Measurements from ENCODE around the gene ASB16.

The ASB16 gene

DNA sequence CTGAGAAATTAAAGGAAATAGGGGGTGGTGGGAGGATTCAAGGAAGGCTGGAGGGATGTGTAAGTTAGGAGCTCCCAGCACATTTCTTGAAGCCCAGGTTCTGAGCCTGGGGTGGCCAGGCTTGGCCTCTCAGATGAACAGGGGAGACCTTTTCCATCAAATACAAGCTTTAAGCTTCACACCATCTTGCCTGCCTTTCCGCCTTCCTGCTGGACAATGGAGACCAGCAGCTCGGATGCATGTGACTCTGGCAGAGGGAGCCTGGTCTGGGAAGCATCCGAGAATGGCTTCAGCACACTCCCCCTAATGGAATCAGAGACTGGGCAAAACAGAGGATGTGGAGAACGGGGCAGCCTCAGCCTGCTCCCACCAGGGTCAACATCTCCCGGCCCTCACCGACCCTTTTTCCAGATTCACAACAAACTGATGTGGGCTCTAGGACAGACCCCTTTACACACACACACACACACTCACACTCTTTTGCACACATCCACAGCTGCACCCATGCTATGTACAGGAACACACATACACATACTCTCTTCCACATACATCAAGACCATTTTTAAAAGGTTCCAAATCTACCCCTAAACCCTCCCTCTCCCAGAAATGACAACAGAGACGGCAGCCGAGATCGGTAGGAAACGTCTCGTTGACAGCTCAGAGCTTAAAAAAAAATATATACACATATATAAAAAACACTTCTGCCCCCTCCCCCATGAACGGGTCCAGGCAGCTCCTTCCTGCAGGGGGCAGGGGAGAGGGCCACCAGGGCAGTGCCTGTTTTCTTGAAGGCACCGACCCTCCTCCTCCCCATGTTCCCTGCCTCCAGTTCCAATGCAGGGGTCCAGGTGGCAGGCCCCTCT, 35.7 kb downstream of the ASB16 start:
- in situ Hi-C loops (cut with MboI; ENCODE audit: low sequenced_read_pairs) = loop anchor here (25.0 kb wide), 1 partner anchor 306 kb away; the partner anchor contains the start of gene GPATCH8

DNA sequence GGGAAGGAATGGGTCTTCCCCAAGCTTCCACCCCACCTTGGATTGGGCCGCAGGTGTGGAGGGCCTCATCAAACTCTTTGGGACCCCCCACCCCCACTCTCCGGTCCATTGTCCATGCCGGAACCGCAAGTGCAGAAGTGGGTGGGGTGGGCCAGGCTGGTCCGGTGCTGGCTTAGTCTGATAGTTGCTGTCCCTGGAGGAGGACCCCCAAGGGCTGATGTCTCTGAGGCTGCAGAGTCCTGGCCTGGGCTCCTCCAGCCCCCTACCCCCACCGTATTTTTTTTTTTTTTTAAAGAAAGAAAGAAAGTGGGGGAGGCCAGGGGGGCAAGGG, 36.3 kb downstream of the ASB16 start:
- in situ Hi-C loops (cut with MboI; ENCODE audit: low sequenced_read_pairs) = loop anchor here (25.0 kb wide), 1 partner anchor 306 kb away; the partner anchor contains the start of gene GPATCH8

DNA sequence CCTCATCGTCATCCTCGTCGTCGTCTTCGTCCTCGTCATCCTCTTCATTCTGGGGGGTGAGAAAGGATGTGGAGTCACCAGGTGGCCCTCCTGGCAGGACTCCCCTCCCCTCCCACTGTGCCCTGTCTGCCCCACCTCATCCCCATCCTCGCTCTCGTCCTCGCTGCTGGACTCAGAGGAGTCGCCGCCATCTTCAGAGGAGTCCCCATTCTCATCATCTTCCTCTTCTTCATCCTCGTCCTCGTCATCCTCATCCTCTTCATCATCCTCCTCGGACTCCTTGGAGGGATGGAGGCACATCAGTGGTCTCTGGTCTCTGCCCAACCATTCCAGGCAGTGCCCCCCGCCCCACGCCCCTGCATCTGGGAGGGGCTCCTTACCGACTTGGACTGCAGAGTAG, 36.8 kb downstream of the ASB16 start:
- in situ Hi-C loops (cut with MboI; ENCODE audit: low sequenced_read_pairs) = loop anchor here (25.0 kb wide), 1 partner anchor 305 kb away; the partner anchor contains the start of gene GPATCH8

DNA sequence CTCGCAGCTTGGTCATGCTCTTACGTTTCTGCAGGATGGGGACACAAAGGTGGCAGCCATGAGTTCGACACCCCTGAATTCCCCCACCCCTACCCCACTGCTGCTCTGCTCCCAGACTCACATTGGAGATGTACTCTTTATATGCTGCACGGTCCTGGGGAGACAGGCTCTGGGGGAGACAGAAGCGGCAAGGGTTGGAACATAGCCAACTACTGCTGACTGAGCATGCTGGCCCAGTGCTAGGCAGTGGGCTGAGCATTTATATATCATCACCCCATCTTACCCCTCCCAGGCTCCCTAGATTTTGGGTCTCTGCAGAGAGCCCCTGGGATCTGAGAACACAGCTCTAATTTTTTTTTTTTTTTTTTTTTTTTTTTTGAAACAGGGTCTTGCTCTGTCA, 37.2 kb downstream of the ASB16 start:
- in situ Hi-C loops (cut with MboI; ENCODE audit: low sequenced_read_pairs) = loop anchor here (25.0 kb wide), 1 partner anchor 305 kb away; the partner anchor contains the start of gene GPATCH8

DNA sequence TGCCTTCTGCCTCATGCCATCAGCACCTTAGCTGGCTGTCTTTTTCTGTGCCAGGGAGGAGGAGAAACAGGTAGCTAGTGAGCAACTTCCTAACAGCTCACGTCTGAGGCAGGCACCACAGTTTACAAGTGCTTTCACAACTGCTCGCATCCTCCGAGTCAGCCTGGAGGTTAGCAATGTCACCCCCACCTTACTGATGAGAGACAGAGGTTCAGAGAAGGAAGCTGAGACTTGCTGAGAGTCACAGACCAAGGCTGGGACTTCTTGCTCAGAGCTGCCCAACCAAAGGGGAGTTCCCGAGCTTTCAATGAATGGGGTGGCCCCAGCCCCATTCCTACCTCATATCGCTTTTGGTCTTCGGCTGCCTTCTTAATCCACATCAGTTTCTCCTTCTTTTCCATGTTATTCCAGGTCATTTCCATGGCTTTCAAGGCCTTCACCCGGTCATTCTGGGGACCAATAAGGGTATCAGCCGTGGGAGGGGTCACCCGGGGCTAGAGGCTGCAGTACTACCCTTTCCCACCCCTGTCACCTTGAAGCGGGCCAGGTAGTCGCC, 39.4 kb downstream of the ASB16 start:
- in situ Hi-C loops (cut with MboI; ENCODE audit: low sequenced_read_pairs) = loop anchor here (25.0 kb wide), 1 partner anchor 302 kb away; the partner anchor contains the start of gene GPATCH8

DNA sequence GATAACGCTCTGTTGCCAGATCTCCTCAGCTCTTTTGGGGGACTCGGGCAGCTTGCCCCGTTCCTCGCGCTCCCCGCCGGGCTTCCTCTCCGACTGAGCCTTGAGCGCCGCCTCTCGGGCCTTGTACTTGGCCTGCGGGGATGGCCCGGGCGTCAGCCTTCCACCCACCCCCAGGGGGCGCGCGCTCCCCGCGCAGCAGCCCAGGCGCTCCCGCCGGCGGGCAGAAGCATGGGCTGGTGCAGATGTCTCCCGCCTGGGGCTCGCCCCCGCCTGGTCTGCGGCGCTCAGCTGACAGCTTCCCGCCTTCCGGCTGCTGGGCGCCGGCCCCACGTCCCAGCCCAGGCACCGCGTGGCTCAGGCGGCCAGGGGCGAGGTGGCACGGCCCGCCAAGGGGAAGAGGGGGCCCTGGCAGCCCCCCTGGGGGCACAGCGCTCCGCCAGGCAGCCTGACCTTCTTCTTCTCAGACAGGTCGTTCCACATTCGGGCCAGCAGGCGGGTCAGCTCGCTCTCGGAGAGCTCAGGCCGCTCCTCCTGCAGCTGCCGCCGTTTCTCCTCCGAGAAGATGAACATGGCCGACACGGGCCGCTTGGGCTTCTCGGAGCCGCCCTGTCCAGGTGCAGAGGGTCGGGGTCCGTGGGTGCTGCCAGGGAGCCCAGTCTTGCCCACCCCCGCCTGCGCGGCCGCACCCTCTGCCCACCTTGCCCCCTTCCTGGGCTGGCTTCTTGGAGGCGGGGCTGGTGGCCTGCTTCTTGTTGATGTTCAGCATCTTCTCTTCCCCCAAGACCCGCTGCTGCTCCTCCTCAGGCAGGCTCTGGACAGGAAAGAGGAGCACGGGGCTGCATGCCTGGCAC, 40.1 kb downstream of the ASB16 start:
- in situ Hi-C loops (cut with MboI; ENCODE audit: low sequenced_read_pairs) = loop anchor here (25.0 kb wide), 1 partner anchor 302 kb away; the partner anchor contains the start of gene GPATCH8

DNA sequence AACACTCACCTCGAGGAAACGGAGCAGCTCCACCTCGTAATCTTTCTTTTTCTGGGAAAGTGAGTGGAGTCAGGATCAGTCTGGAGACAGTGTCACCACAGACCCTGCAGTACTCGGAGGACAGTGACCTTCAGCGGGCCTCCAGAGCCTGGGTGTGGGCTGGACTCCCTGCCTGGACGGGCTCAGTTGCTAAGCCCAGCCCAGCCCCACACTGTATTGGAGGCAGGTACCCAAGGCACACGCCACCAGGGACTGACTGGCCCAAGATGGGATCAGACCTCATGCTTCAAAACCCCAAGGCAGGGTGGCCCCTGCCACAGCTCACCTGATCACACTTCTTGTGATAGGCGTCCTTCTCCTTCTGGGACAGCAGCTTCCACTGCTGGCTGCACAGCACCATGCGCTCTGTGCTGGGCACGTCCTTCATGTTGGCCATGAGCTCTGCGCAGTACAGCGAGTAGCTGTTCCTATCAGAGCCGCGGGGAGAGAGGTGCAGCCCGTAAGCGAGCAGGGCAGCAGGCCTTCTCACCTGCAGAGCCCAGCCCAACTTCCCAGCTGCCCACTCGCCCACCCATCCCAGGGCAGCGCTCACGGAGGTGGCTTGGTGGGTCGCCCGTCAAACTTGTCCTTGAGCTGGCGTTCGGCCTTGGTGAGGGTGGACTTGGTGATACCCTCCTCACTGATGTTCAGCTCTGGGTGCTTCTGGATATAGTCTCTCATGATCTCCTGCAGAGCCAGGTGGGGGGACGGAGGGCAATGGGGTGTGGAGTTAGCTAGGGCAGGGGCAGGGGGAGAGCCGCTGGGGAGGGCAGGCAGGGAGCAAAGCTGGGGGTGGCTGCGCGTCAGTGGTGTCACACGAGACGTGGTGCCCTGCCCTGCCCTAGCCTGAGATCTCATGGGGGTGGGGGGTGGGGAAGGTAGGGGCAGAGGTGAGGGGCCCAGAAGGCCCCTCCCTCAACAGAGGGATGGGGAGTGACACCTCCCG, 41.1 kb downstream of the ASB16 start:
- in situ Hi-C loops (cut with MboI; ENCODE audit: low sequenced_read_pairs) = loop anchor here (25.0 kb wide), 1 partner anchor 301 kb away; the partner anchor contains the start of gene GPATCH8

DNA sequence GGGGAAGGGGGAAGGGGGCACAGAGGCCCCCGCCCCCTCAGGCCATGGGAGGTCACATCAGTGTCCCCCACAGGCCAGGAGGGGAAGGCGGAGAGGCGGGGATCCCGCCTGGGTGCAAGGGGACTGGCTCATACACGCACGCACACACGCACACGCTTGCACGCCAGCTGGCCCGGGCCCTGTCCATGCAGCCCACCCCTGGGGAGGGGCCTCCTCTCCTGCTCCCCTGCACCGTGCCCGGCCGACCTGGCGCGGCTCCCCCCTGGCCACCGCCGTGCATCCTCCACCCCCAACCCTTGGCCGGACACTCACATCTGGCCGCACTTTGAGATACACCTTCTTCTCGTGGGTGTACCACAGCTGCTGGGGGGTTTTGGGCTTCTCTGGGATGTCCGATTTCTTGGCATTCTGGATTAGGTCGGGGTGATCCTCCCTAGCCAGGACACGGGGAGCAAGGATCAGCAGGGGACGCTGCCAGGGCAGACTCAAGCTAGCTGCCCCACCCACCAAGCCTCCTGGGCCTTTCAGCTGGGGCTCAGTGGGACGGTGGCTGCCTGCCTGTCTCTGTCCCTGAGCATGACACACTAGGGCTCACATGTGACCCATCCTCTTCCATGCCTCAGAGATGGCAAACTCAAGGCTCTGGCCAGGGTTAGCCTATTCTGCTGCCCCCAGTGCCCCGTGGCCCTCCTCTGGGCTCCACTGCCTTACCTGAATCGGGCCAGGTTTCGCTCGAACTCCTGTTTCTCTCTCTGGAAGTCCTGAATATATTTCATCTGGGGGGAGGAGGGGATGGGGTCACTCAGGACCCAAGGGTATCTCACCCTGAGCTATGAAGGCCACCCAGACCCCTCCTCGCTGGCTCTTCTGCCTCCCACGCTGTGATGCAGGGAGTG, 42.3 kb downstream of the ASB16 start:
- in situ Hi-C loops (cut with MboI; ENCODE audit: low sequenced_read_pairs) = loop anchor here (25.0 kb wide), 1 partner anchor 300 kb away; the partner anchor contains the start of gene GPATCH8

DNA sequence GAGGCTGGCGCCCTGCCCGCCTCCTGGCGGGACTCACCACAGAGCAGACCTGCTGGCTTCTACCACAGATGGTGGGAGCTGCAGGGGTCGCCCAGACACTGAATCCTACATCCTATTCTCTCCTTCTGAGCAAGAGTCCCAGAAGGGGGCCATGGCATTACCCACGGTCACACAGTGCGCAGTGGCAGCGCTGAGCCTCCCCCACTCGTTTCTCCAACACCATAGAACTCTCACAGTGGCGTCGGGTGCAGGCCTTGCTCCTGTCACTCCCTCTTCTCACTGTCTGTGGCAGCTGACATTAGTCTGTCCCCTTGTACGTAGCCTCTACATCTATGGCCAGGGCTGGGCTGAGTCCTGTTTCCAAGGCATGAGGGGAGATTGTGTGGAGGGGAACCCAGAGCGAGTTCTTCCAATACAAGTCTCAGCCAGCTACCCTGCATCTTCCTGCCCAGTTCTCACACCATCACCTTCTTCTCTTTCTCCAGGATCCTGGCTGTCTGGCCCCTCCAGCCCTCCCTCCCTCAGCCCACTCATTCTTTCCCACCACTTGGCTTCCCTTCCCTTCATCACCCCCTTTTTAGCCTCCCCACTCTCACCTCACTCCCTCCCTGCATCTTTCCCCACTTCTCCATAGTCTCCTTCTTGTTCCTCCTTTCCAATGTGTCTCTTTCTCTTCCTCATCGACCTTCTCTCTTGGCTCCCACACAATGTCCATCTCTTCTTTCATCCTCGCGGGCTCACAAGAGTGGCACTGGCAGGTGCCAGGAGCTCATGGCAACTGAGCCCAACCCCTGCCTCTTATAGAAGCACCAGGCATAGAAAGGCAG, 43.1 kb downstream of the ASB16 start:
- in situ Hi-C loops (cut with MboI; ENCODE audit: low sequenced_read_pairs) = loop anchor here (25.0 kb wide), 1 partner anchor 299 kb away; the partner anchor contains the start of gene GPATCH8

DNA sequence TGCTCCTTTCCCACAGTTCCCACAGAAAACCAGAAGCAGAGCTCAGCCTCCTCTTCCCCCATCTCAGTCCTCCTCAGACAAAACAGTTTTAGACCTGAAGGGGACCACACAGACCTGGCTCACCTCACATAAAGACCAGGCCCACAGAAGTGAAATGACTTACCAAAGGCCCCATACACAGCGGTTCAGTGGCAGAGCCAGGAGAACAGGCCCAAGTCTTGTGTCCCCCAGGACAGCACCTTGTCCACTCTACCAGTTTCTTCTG, 43.7 kb downstream of the ASB16 start:
- in situ Hi-C loops (cut with MboI; ENCODE audit: low sequenced_read_pairs) = loop anchor here (25.0 kb wide), 1 partner anchor 298 kb away; the partner anchor contains the start of gene GPATCH8

DNA sequence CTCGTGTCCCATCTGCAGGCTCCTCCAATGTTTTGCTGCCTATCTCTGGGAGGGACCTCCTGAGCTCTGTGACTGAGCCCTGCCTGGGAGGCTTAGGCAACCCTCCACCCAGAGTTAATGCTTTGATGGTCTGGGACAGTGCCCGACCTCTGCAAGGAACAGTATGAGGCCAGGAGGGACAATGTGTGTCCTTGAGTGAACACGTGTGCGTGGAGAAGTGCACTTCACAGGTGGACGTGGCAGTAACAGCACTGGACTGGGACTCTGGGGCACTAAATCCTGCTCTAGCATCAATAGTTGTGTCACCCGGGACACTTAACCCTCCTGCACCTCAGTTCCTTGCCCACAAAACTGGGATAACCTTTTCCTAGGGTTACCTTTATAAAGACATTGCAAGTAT, 44.4 kb downstream of the ASB16 start:
- in situ Hi-C loops (cut with MboI; ENCODE audit: low sequenced_read_pairs) = loop anchor here (25.0 kb wide), 1 partner anchor 297 kb away; the partner anchor contains the start of gene GPATCH8

DNA sequence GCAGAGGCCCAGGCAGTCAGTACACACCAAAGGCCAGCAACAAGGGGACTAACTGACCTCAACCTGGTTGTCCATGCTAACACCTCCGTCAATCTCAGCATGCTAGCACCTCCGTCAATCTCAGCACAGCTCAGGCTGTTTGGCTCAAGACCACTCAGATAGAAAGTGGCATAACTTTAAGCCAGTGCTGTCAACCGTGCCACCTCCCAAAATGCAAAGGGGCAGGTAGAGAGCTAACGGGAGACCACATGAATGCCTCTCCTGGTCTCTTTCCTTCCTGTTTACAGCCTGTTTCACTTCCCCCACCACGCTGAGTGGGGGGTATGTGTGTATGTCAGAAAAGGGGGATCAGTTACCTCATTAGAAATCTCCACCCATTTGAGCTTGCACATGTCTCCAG, 45.7 kb downstream of the ASB16 start:
- in situ Hi-C loops (cut with MboI; ENCODE audit: low sequenced_read_pairs) = loop anchor here (25.0 kb wide), 1 partner anchor 296 kb away; the partner anchor contains the start of gene GPATCH8

DNA sequence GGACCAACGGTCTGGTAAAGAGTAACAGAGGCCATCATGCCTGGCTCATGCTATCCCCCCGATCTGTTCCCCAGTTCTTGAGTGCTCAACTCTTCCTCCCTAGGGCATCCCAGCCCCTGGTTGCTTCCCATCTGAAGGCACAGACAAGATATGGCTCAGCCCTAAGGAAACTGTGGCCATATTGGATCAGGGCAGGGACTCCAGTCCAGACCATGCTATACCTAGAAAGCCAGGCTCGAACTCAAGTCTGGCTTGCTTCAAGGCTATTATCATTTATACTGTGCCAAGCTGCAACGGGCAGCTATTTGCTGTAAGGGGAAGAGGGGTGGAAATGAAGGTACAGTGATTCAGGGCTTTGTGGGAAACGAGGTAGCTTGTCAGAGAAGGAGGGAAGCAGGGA, 46.2 kb downstream of the ASB16 start:
- in situ Hi-C loops (cut with MboI; ENCODE audit: low sequenced_read_pairs) = loop anchor here (25.0 kb wide), 1 partner anchor 296 kb away; the partner anchor contains the start of gene GPATCH8

DNA sequence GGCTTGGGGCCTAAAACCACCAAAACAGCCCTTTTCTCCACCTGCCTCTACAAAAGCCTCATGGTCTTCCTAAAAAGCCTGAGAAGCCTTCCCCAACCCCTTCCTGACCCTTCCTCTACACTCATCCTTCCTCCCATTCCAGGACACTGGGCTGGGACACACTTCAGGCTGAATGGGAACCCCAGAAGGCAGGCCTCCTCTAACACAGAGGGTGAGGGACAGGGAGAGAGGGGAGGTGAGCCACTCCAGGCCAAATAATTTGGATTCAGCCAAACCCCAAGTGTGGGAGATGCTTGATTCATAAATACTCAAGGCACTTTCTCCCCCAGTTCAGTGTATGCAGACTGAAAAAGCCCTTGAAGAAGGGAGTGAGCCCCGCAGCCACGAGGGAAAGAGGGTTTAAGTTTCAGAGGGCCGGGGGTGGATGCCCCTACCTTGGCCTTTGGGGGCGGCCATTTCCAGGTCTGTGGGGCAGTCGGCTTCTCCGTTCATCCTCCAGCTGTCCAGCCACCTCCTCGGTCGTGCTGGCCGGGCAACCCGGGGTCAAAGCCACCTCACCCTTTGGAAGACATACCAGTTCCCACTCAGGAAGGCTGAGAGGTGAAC, 47.3 kb downstream of the ASB16 start:
- in situ Hi-C loops (cut with MboI; ENCODE audit: low sequenced_read_pairs) = loop anchor here (25.0 kb wide), 1 partner anchor 294 kb away; the partner anchor contains the start of gene GPATCH8

DNA sequence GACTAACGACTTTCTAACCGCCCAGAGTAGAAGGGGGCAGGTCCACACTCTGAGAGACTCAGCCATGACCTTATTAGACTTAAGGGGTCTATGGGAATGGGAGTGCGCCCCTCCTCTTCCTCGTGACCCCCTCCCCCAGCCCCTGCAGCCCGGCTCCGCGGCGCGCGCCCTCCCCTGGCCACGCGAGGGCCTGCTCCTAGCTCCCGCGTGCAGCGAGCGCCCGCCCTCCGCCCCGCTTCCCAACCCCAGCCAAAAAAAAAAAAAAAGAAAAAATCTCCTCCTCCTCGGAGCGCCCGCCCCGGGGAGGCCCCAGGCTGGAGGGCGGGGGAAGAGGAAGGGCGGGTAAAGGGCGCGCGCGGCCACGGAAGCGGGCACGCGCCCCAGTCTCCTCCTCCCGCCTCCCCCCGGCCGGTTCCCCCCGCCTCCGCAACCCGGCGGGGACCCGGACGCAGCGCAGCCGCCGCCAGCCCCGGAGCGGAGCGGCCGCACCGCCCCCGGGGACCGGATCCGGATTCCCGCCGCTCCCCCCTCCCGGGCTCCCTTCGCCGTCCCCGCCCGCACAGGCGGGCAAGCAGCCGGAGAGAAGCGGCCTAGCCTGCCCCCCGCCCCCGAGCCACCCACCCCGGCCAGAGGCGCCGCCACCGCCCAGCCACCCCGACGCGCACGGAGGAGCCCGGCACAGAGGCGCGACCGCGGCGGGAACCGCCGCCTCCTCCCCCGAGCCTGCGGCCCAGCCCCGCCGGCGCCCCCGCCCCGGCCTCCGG, 48.0 kb downstream of the ASB16 start:
- in situ Hi-C loops (cut with MboI; ENCODE audit: low sequenced_read_pairs) = loop anchor here (25.0 kb wide), 1 partner anchor 294 kb away; the partner anchor contains the start of gene GPATCH8

DNA sequence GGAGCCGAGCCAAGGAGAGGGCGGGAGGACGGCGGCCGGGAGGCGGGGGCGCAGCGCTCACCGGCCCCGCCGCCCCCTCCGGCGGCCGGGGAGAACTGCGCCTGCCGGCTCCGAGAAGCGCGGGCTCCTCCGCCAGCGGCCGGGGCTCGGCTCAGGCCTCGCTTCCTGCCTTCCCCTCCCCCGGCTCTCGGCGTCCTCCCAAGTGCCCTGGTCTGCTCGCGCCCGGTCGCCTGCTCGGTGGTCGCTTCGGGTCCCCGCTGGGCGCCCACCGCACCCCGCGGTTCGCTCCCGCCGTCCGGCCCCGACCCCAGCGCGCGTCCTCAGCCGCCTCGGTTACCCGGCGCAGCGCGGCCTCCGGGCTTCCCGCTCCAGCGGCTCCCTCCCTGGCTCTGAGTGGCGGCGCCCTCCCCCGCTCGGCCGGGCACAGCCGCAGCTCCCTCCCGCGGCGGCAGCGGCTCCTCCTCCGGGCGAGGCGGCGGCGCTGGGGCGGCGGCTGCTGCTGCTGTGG, 48.7 kb downstream of the ASB16 start:
- in situ Hi-C loops (cut with MboI; ENCODE audit: low sequenced_read_pairs) = loop anchor here (25.0 kb wide), 1 partner anchor 293 kb away; the partner anchor contains the start of gene GPATCH8

All from HL-60/S4 treated with phorbol 12-myristate 13-acetate at 8.2 ng/mL for 4 days and 3 days (cell line).